GM19099 (cell line): ENCODE measurements around the gene DGCR6.

ENCODE experiments used
- POLR2A ChIP-seq: IDR thresholded peaks from 3 replicates; pipeline ENCODE4 v1.6.1; 2011; ENCODE audit warnings: low read depth; ENCODE audit not compliant: insufficient read length; ENCODE audit errors: extremely low read depth

DGCR6 gene

DNA sequence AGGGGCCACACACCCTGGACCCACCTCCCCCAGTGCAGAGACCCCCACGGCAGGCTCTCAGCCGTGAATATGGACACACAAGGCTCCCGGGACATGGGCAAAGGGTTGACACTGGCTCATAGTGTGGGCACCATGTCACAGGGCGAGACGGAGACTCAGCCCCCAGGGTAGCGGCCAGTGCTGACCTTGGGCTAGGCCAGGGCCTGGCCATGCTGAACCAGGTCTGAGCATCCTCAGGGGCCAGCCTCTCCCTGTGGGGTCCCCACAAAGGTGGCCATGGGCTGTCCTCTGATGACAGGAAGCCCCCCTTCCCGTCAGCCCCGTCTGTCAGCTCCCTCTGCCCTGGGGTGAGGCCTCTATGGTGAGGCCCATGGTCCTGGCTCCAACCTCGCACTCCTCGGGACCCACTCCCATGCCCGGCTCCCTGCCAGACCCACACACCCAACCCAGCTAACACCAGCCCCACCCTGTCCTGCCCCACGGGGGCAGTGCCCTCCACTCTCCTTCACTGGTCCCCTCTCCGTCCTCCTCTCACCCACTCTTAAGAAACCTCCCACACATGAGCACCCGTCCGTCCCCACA lies 49.0 kb downstream of the DGCR6 start:
- no peak for TF ChIP-seq POLR2A

DNA sequence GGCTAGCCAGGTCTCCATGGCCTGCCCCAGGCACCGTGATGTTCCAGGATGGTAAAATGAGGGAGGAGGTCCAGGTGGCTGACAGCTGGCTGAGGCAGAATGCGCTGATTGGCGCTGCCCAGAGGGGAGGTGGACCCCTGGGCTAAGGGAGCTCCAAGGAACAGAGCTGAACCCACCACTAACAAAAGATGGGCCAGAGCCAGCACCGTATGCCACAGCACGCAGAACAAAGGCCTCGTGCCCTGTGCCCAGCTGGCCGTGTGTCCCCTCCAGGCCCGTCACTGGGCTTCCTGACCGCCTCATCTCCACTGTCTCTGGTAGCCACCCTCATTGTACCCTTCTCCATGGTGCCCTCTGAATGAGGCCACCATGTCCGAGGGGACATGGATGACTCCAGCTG lies 49.6 kb downstream of the DGCR6 start:
- TF ChIP-seq POLR2A: no peak
